ENCODE measurements around the gene ABR.

The ABR gene

DNA sequence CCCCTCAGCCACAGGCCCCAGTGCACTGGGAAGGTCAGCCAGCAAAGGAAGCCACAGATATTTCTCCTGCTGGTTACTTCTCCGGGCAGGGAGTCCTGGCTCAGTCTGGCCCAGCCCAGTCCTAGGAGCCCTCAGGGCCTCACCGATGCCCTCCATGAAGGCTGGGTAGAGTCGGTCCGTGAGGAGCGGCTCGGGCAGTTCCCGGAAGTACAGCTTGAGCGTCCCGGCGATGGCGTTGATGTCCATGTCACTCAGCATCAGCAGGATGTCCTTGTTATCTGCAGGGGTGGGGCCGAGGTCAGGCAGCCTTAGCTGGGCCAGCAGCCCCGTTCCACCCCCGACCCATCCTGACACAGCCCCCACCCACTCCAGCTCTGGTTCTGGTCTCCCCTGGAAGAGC is 169.2 kb downstream of the ABR start:
- TF ChIP-seq, protein P1, sequence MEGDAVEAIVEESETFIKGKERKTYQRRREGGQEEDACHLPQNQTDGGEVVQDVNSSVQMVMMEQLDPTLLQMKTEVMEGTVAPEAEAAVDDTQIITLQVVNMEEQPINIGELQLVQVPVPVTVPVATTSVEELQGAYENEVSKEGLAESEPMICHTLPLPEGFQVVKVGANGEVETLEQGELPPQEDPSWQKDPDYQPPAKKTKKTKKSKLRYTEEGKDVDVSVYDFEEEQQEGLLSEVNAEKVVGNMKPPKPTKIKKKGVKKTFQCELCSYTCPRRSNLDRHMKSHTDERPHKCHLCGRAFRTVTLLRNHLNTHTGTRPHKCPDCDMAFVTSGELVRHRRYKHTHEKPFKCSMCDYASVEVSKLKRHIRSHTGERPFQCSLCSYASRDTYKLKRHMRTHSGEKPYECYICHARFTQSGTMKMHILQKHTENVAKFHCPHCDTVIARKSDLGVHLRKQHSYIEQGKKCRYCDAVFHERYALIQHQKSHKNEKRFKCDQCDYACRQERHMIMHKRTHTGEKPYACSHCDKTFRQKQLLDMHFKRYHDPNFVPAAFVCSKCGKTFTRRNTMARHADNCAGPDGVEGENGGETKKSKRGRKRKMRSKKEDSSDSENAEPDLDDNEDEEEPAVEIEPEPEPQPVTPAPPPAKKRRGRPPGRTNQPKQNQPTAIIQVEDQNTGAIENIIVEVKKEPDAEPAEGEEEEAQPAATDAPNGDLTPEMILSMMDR (IDR thresholded peaks at IDR 0.05; ENCODE audit: borderline replicate concordance, extremely low read depth, low read length, poor library complexity, severe bottlenecking) = no peak
- TF ChIP-seq EZH2 (IDR thresholded peaks at IDR 0.05; ENCODE audit: borderline replicate concordance, low read depth, low read length, severe bottlenecking) = no peak
- Histone ChIP-seq H4K20me1 (ENCODE audit: insufficient read depth, low read length) (no peaks in the 10 kb centered on the region; the same call in 1 of the 2 replicates), H3K4me3 (ENCODE audit: low read depth in 1 of 2, low read length in 2 of 2) (no peak overlapping the region), H3K27ac (ENCODE audit: low read length) (no peak overlapping the region), H3K36me3 (ENCODE audit: insufficient read depth, low read length) (peaks cover 50% of the 10 kb centered on the region), H3K9me3 (ENCODE audit: insufficient read depth, low read length, severe bottlenecking) (no peaks in the 10 kb centered on the region), H3K4me1 (ENCODE audit: insufficient read depth, low read length) (no peaks in the 10 kb centered on the region), H3K79me2 (ENCODE audit: insufficient read depth, low read length) (no peaks in the 10 kb centered on the region), H2AFZ (ENCODE audit: low read depth, low read length) (no peak overlapping the region), H3K9ac (ENCODE audit: low read depth, low read length) (no peak overlapping the region), H3K27me3 (ENCODE audit: insufficient read depth, low read length, poor library complexity) (no peaks in the 10 kb centered on the region), H3K4me2 (ENCODE audit: insufficient read depth, low read length) (no peak overlapping the region)
- no peak for ATAC-seq (ENCODE audit: insufficient read depth, low read depth)
- no peak for DNase-seq

DNA sequence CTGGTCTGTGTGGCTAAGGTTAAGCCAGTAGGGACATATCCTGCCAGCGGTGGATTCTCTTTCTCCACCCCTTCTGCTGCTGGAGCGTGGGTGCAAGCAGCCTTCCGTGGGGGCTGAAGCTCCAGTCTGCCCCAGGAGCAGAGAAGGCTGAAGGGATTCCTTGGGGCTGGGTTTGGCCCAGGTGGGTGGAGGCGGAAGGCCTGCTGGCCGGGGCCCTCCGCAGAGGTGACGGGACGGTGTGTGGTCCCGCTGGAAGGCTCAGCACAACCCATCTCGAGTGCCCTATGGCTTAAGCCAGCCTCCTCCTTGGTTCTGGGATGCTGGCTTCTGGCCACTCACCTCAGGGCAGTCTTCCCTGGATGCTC is 169.7 kb downstream of the ABR start:
- no peak for TF ChIP-seq EZH2 (IDR thresholded peaks at IDR 0.05; ENCODE audit: borderline replicate concordance, low read depth, low read length, severe bottlenecking)
- TF ChIP-seq, protein P1 (IDR thresholded peaks at IDR 0.05; ENCODE audit: borderline replicate concordance, extremely low read depth, low read length, poor library complexity, severe bottlenecking) = no peak
- Histone ChIP-seq H3K4me3 (ENCODE audit: low read depth in 1 of 2, low read length in 2 of 2) (no peak overlapping the region), H3K9me3 (ENCODE audit: insufficient read depth, low read length, severe bottlenecking) (no peaks in the 10 kb centered on the region)

DNA sequence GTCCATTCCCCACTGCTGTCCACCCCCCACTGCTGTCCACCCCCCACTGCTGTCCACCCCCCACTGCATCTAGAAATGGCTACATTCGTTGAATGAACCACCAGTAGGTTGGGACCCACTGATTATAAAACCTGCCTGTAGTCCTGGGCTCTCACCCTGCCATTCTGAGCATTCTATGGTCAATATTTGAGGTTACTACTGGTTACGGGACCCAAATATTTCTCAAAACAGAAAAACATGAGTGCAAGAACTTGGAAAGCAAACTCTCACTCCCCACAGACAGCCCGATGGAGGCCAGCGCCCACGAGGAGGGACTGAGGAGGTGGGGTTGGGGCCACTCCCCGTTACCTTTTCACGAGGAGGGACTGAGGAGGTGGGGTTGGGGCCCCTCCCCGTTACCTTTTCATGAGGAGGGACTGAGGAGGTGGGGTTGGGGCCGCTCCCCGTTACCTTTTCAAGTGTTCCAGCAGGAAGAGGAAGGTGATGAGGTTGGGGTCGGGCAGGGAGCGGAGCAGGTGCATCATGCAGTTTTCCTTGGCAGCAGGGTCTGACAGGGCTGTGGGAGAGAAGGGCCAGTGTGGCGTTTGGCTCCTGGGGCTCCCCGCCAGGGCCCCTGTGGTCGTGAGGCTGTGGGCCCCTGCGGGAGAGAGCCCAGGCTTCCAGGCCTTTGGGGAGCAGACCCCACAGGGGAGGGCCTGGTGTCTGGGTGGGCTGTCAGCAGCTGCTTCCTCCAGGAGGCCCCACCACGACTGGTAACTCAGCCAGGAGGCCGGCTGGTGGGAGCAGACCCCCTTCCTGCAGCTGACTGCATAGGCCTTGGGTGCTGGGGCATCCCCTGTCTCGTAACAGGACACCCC is 170.3 kb downstream of the ABR start:
- no peak overlapping the region for H3K4me2 ChIP-seq (ENCODE audit: insufficient read depth, low read length)
- ATAC-seq (ENCODE audit: insufficient read depth, low read depth) (no peak), DNase-seq (no peak)
- no peak overlapping the region for H3K4me3 ChIP-seq (ENCODE audit: low read depth in 1 of 2, low read length in 2 of 2)
- no peaks in the 10 kb centered on the region for H3K79me2 ChIP-seq (ENCODE audit: insufficient read depth, low read length)
- H3K9ac ChIP-seq (ENCODE audit: low read depth, low read length) = no peak overlapping the region
- H3K27me3 ChIP-seq (ENCODE audit: insufficient read depth, low read length, poor library complexity) = no peaks in the 10 kb centered on the region
- peaks cover 61% of the 10 kb centered on the region for H3K36me3 ChIP-seq (ENCODE audit: insufficient read depth, low read length)
- no peak for TF ChIP-seq EZH2 (IDR thresholded peaks at IDR 0.05; ENCODE audit: borderline replicate concordance, low read depth, low read length, severe bottlenecking)
- TF ChIP-seq, protein P1 (IDR thresholded peaks at IDR 0.05; ENCODE audit: borderline replicate concordance, extremely low read depth, low read length, poor library complexity, severe bottlenecking) = no peak
- H3K9me3 ChIP-seq (ENCODE audit: insufficient read depth, low read length, severe bottlenecking) = no peaks in the 10 kb centered on the region
- H2AFZ ChIP-seq (ENCODE audit: low read depth, low read length) = no peak overlapping the region
- H4K20me1 ChIP-seq (ENCODE audit: insufficient read depth, low read length) = no peaks in the 10 kb centered on the region; the same call in 1 of the 2 replicates
- no peak overlapping the region for H3K27ac ChIP-seq (ENCODE audit: low read length)
- no peaks in the 10 kb centered on the region for H3K4me1 ChIP-seq (ENCODE audit: insufficient read depth, low read length)

More for the DNA sequence above, 169.7 kb downstream of the ABR start:
- Histone ChIP-seq H3K4me1 (ENCODE audit: insufficient read depth, low read length) (no peaks in the 10 kb centered on the region), H3K4me2 (ENCODE audit: insufficient read depth, low read length) (no peak overlapping the region), H3K79me2 (ENCODE audit: insufficient read depth, low read length) (no peaks in the 10 kb centered on the region), H3K27me3 (ENCODE audit: insufficient read depth, low read length, poor library complexity) (no peaks in the 10 kb centered on the region), H3K9ac (ENCODE audit: low read depth, low read length) (no peak overlapping the region), H2AFZ (ENCODE audit: low read depth, low read length) (no peak overlapping the region), H3K36me3 (ENCODE audit: insufficient read depth, low read length) (peaks cover 54% of the 10 kb centered on the region), H3K27ac (ENCODE audit: low read length) (no peak overlapping the region), H4K20me1 (ENCODE audit: insufficient read depth, low read length) (no peaks in the 10 kb centered on the region; the same call in 1 of the 2 replicates)
- DNase-seq = no peak
- ATAC-seq (ENCODE audit: insufficient read depth, low read depth) = no peak

Measured in DND-41 (cell line).